Caco-2 (cell line): ENCODE results near the gene LRP3. TPM values are rescaled to one million over a fixed set of nuclear protein-coding genes. Genes with fewer than 3 reads are reported as not detected.

Experiments
- BruUV-seq: library from RNA; stranded (reverse); fragments of 400-500 nt; replicated peaks from 2 replicates; lab custom pipeline; 2021; lab: Mats Ljungman, UMichigan
- CTCF ChIA-PET: fragments of 300-600 bp; sonication (Branson Sonifier 250); formaldehyde crosslinking; loops from one replicate; lab custom pipeline; 2022; ENCODE audit warnings: antibody characterized with exemption; lab: Charles Lee
- POLR2A ChIA-PET: fragments of 300-600 bp; sonication (Branson Sonifier 250); formaldehyde crosslinking; loops from one replicate; lab custom pipeline; 2022; ENCODE audit warnings: antibody characterized with exemption; lab: Charles Lee
- DNase-seq, 2 experiments: peaks; one replicate each; pipeline versions ENCODE4 v3.0.0 to v3.0.0-alpha.2; 2020 to 2022
- H3K27me3 ChIP-seq: replicated peaks from 2 replicates; pipeline ENCODE4 v1.6.0; 2011; ENCODE audit warnings: low read length; ENCODE audit not compliant: control insufficient read depth, insufficient read depth
- H3K36me3 ChIP-seq: 2 replicates; pipeline ENCODE4 v1.5.1; 2011; ENCODE audit warnings: low read length; ENCODE audit not compliant: control insufficient read depth, insufficient read depth
- H3K4me1 ChIP-seq: fragments of 250-450 bp; sonication (Bioruptor Pico); 2 replicates; pipeline ENCODE4 v1.5.1; 2020; ENCODE audit warnings: mild to moderate bottlenecking
- H3K4me3 ChIP-seq: 2 replicates; pipeline ENCODE4 v1.5.1; 2011; ENCODE audit warnings: low read depth, mild to moderate bottlenecking, control low read depth, low read length
- H3K9me3 ChIP-seq: fragments of 250-450 bp; sonication (Bioruptor Pico); 2 replicates; pipeline ENCODE4 v1.5.1; 2020; ENCODE audit warnings: mild to moderate bottlenecking, moderate library complexity
- H3K27ac Mint-ChIP-seq: one replicate; pipeline ENCODE4 v1.8.0; 2022; ENCODE audit warnings: mixed read lengths; ENCODE audit not compliant: unreplicated experiment
- H3K27me3 Mint-ChIP-seq: one replicate; pipeline ENCODE4 v1.8.0; 2022; ENCODE audit warnings: mixed read lengths; ENCODE audit not compliant: insufficient read depth, unreplicated experiment
- H3K36me3 Mint-ChIP-seq: one replicate; pipeline ENCODE4 v1.8.0; 2022; ENCODE audit warnings: mild to moderate bottlenecking, mixed read lengths; ENCODE audit not compliant: insufficient read depth, unreplicated experiment
- H3K4me1 Mint-ChIP-seq: one replicate; pipeline ENCODE4 v1.8.0; 2022; ENCODE audit warnings: low read depth, mixed read lengths; ENCODE audit not compliant: unreplicated experiment
- H3K4me3 Mint-ChIP-seq: one replicate; pipeline ENCODE4 v1.8.0; 2022; ENCODE audit warnings: mild to moderate bottlenecking, moderate library complexity, mixed read lengths; ENCODE audit not compliant: unreplicated experiment
- H3K9me3 Mint-ChIP-seq: one replicate; pipeline ENCODE4 v1.8.0; 2022; ENCODE audit warnings: mixed read lengths; ENCODE audit not compliant: unreplicated experiment
- CTCF ChIP-seq, 2 experiments: fragments of 200-600 bp in 1 of 2; IDR thresholded peaks; 1 replicate in 1 of 2; 2 replicates in 1 of 2; pipeline versions ENCODE4 v1.5.1 to v1.8.0; 2011 to 2022; ENCODE audit warnings: antibody characterized with exemption in 1 of 2, control low read depth in 1 of 2, inconsistent platforms in 1 of 2, low read depth in 1 of 2, low read length in 1 of 2, mild to moderate bottlenecking in 1 of 2, moderate library complexity in 1 of 2; ENCODE audit not compliant: insufficient read depth in 1 of 2, severe bottlenecking in 1 of 2, unreplicated experiment in 1 of 2
- intact Hi-C: fragments of 100-400 bp; cut with micrococcal nuclease; formaldehyde crosslinking; loops from one replicate; pipeline ENCODE4 v1.10.0; 2022; ENCODE audit not compliant: unreplicated experiment
- total RNA-seq: library from RNA; stranded (reverse); gene quantifications from 2 replicates; pipeline ENCODE4 v1.2.3, GENCODE V29; 2022

Gene LRP3
- total RNA-seq, 1 experiment from 2014 or later: 22.8 TPM

GRCh38 chr19:33219261-33219815 lies 25.2 kb downstream of the LRP3 start:
- POLR2A ChIA-PET: no interaction called here
- H3K4me3 Mint-ChIP-seq: no peak overlapping the region
- peak in 1 of 2 experiments; percentile 34 for DNase-seq
- Histone ChIP-seq H3K9me3 (no peaks in the 10 kb centered on the region), H3K4me3 (no peak overlapping the region), H3K36me3 (no peaks in the 10 kb centered on the region), H3K4me1 (no peaks in the 10 kb centered on the region), H3K27me3 (no peaks in the 10 kb centered on the region; the same call in 1 of the 2 replicates)
- TF ChIP-seq CTCF (IDR thresholded peaks at IDR 0.05; ENCODE audit: insufficient read depth in 1 of 2, low read depth in 1 of 2, low read length in 1 of 2, severe bottlenecking in 1 of 2, unreplicated experiment in 1 of 2): peak in 1 of 2 experiments; percentile 36
- H3K36me3 Mint-ChIP-seq: no peaks in the 10 kb centered on the region
- no peaks in the 10 kb centered on the region for H3K9me3 Mint-ChIP-seq
- H3K27me3 Mint-ChIP-seq: peaks cover 4% of the 10 kb centered on the region
- BruUV-seq: no TSS peak
- CTCF ChIA-PET: no interaction called here
- intact Hi-C loops: no loop called here
- no peaks in the 10 kb centered on the region for H3K4me1 Mint-ChIP-seq
- no peak overlapping the region for H3K27ac Mint-ChIP-seq

- DNase-seq: no peak
- no peaks in the 10 kb centered on the region; the same call in 1 of the 2 replicates for H3K27me3 ChIP-seq
- no TSS peak for BruUV-seq
- no peak for TF ChIP-seq CTCF (IDR thresholded peaks at IDR 0.05; ENCODE audit: insufficient read depth in 1 of 2, low read depth in 1 of 2, low read length in 1 of 2, severe bottlenecking in 1 of 2, unreplicated experiment in 1 of 2)
- ChIA-PET CTCF (no interaction called here), POLR2A (no interaction called here)
- H3K36me3 ChIP-seq: no peaks in the 10 kb centered on the region
- Mint-ChIP-seq H3K4me3 (no peak overlapping the region), H3K4me1 (no peaks in the 10 kb centered on the region), H3K27ac (no peak overlapping the region), H3K27me3 (peaks cover 4% of the 10 kb centered on the region), H3K36me3 (no peaks in the 10 kb centered on the region), H3K9me3 (no peaks in the 10 kb centered on the region)
- no peaks in the 10 kb centered on the region for H3K9me3 ChIP-seq
- H3K4me1 ChIP-seq: no peaks in the 10 kb centered on the region
- H3K4me3 ChIP-seq: no peak overlapping the region
- intact Hi-C loops: no loop called here
These were observed 26.0 kb downstream of the LRP3 start for GRCh38 chr19:33220115-33220514.

GRCh38 chr19:33220735-33221134 lies 26.6 kb downstream of the LRP3 start:
- Mint-ChIP-seq H3K4me1 (no peaks in the 10 kb centered on the region), H3K9me3 (no peaks in the 10 kb centered on the region), H3K27me3 (peaks cover 4% of the 10 kb centered on the region), H3K4me3 (no peak overlapping the region), H3K27ac (no peak overlapping the region), H3K36me3 (no peaks in the 10 kb centered on the region)
- Histone ChIP-seq H3K27me3 (no peaks in the 10 kb centered on the region; the same call in 1 of the 2 replicates), H3K4me3 (no peak overlapping the region), H3K4me1 (no peaks in the 10 kb centered on the region), H3K9me3 (no peaks in the 10 kb centered on the region), H3K36me3 (no peaks in the 10 kb centered on the region)
- intact Hi-C loops: no loop called here
- ChIA-PET POLR2A (no interaction called here), CTCF (no interaction called here)
- TF ChIP-seq CTCF (IDR thresholded peaks at IDR 0.05; ENCODE audit: insufficient read depth in 1 of 2, low read depth in 1 of 2, low read length in 1 of 2, severe bottlenecking in 1 of 2, unreplicated experiment in 1 of 2): no peak
- BruUV-seq: no TSS peak
- no peak for DNase-seq
